GM18873 (cell line): ENCODE data around the gene PAFAH1B1.

Experiments used
- ATAC-seq: cut with Tn5 transposase; IDR thresholded peaks from one replicate; pipeline ENCODE4 v1.9.1; 2021; ENCODE audit warnings: mild to moderate bottlenecking, moderate library complexity, moderate number of reproducible peaks; ENCODE audit not compliant: unreplicated experiment, low FRiP score

The PAFAH1B1 gene

GRCh38 chr17:2711608-2712299 is 118.3 kb downstream of the PAFAH1B1 start, which contains the start of gene CLUH:
Gene CLUH, minus strand, starts transcription at chr17:2711764. Its CDS starts 103 bp downstream, at chr17:2711661.
- peak; percentile 61 for ATAC-seq

DNA sequence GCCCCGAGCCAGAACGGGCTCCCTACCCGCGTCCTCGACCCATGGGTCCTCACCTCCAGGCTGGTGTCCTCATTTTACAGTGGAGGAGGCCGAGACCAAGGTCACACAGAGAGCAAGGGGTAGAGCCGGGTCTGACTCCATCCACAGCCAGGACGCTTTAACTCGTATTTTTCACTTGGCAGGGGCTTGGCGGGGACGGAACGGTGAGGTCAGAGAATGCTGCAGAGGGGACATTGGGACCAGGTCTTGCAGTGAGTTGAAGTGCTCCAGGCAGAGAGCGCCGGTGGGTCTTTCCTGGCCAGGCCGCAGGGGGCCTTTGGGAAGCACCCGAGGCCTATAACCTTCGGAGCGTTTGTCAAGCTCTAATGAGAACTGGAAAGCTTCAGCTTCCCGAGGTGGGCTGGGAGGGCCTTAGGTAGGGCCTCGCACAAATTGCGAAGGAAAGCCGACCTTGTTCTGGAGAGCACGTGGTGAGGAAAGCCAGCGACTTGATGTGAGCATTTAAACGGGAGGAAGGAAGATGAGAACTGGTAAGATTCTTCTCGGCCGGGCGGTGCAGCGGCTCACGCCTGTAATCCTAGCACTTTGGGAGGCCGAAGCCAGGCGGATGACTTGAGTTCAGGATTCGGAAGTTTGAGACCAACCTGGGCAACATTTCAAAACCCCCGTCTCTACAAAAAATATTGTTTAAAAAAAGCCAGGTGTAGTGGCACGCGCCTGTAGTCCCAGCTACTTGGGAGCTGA is 119.0 kb downstream of the PAFAH1B1 start:
- no peak for ATAC-seq

- no peak for ATAC-seq
Measured at GRCh38 chr17:2713881-2714280, 120.4 kb downstream of the PAFAH1B1 start.

DNA sequence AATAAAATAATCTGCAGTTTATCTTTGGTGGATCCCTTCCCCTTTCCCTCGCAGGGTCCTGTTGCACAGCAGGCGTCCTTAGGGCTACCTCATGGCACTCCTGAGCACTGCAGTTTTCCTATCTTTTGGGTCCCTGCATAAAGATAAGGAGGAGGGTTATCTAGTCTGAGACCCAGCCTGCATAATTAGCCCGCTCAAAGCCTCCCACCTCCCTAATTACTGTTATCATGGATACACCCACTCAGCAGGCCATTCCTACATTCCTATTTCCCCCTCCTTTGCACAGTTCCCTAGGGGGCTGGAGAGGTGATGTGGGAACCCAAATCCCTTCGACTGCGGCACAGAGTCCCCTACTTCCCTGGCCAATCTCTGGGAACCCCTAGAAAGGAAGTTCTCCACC is 123.2 kb downstream of the PAFAH1B1 start:
- no peak for ATAC-seq

GRCh38 chr17:2718150-2718938 is 124.9 kb downstream of the PAFAH1B1 start:
- ATAC-seq, result no peak

DNA sequence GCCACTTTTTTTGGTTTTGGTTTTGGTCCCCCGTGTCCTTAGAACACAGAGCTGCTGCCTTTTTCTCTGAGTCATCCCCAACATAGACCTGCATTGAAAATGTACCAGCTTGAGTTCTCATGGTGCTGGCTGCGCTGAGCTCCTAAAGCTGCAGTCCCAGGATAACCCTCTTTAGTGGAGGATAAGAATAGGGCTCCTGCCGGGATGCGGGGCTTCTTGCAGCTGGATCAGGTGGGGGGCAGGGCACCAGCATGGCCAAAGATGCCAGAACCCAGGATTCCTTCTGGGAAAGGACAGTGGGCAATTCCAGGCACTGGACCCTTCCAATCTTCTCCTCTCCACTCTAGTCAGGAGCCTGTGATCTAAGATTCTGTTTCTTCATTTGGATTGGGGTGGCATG is 126.4 kb downstream of the PAFAH1B1 start:
- no peak for ATAC-seq

GRCh38 chr17:2721603-2722002 is 128.1 kb downstream of the PAFAH1B1 start:
- no peak for ATAC-seq

GRCh38 chr17:2722611-2723010 is 129.2 kb downstream of the PAFAH1B1 start:
- ATAC-seq, result no peak

DNA sequence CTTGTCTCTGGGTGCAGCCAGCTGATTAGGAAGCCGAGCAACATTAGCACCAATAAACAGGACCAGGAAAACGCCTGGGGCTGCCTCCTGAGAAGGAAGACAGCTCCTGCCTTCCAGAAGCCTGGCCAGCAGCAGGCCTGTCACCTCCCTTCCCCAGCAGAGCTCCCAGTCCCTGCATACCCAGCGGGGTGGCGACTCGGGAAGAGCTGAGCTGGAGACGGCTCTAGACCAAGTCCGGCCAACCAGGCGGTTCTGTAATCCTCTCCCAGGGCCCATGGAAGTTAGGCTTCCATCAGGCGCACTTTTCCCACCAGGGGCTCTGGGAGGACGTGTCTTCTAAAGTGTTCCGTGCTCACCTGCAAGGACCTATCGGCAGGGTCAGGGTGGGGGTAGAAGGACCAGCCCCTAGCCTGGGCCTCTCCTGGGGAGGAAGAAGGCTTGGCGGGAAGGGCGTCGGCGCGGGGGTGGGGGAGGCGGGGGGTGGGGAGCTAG is 130.1 kb downstream of the PAFAH1B1 start:
- ATAC-seq, result no peak

DNA sequence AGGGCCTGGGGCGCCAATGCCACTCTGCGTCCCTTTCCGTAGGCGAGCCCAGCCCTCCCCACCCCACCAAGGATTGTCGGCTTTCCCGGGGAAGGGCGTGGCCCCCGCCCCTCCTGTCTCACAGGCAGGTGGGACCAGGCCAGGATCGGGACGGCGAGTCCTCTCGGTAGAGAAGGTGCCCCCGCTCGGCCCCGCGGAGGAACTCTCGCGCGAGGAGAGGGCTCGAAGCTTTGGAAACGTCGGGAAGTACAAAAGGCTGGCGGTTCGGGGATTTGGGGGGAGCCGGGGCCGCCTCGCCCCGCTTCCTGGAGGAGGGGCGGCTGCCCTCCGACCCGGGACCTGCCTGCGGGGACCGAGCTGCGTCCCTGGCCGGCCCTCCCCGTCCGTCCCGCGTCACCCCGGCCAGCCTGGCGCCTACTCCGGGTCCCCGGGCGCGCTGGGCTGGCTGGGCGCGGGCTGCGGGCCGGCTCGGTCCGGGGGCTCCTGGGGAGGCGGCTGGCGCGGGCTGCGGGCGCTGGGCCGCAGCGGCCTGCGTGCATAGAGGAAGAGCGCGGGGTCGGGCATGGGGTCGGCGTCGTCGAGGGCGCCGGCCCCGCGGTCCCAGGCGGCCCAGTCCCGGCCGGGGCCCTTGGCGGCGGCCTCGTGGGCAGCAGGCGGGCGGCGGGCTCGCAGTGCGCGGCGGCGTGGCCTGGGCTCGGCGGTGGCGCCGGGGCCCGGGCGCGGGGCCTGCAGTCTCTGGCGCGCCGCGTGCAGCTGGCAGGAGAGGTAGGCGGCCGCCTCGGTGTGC is 130.7 kb downstream of the PAFAH1B1 start:
- ATAC-seq, result no peak

GRCh38 chr17:2724784-2725164 is 131.3 kb downstream of the PAFAH1B1 start:
- ATAC-seq, result no peak

DNA sequence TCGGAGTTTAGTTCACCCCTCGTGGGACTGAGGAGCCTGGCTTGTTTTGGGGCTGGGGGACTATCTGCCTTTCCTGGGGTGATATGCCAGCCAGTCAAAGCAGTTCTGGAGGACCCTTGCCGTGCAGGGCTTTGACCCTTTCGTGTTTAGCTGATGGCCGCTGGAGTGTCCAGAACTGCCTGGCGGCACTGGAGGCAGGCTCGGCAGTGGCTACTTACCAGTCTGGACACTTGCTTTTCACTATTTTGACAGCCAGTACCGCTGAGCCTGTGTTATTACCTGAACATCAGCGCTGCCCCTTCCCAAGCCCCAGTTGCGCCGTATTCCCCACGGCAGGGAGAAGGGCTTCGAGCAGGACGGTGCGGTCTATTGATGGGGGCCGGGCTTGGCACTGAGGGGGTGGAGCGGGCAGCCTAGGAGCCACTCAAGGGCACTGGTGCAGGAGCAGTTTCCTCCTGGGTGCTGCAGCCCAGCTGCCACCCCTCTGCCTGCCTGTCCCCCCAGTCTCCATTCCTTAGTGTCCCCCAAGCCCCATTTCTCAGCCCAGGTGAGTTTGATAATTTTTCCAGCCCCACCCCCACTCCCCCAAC is 137.4 kb downstream of the PAFAH1B1 start:
- no peak for ATAC-seq

- no peak for ATAC-seq
Measured at GRCh38 chr17:2731807-2732206, 138.4 kb downstream of the PAFAH1B1 start.

GRCh38 chr17:2734939-2735338 is 141.5 kb downstream of the PAFAH1B1 start:
- ATAC-seq, result no peak
